ENCODE results near the gene DNAH17. TPM values are rescaled to one million over a fixed set of nuclear protein-coding genes. Genes with fewer than 3 reads are reported as not detected.

The DNAH17 gene
- total RNA-seq, 1 donor from 2014 or later = not detected

GRCh38 chr17:78438271-78438691 is 138.9 kb downstream of the DNAH17 start:
- peaks cover 10% of the 10 kb centered on the region for H3K4me1 Mint-ChIP-seq
- no peaks in the 10 kb centered on the region for H3K27me3 ChIP-seq
- TF ChIP-seq EZH2phosphoT487 (IDR thresholded peaks at IDR 0.05) (no peak), CTCF (IDR thresholded peaks at IDR 0.05) (no peak), EZH2 (IDR thresholded peaks at IDR 0.05) (no peak)
- H4K20me1 ChIP-seq (ENCODE audit: low read depth) = no peaks in the 10 kb centered on the region
- no peaks in the 10 kb centered on the region for H3K36me3 ChIP-seq
- peaks cover 9% of the 10 kb centered on the region for H3K4me1 ChIP-seq
- no peak overlapping the region for H3K4me2 ChIP-seq
- peaks cover 6% of the 10 kb centered on the region for H3F3A ChIP-seq (ENCODE audit: low read depth)
- H3K9ac ChIP-seq = no peak overlapping the region
- no peak for DNase-seq (ENCODE audit: low spot score)
- no peaks in the 10 kb centered on the region for H3K79me2 ChIP-seq (ENCODE audit: low read depth)
- H3K9me3 ChIP-seq (ENCODE audit: low read depth) = no peaks in the 10 kb centered on the region
- H3K4me3 ChIP-seq = no peak overlapping the region
- peaks cover 8% of the 10 kb centered on the region for H3K9me3 Mint-ChIP-seq
- no peak overlapping the region for H2AFZ ChIP-seq (replicated peaks)
- no peak overlapping the region for H3K4me3 Mint-ChIP-seq
- H3K27ac Mint-ChIP-seq = no peak overlapping the region
- H3K27ac ChIP-seq = no peak overlapping the region
- H3K36me3 Mint-ChIP-seq = no peaks in the 10 kb centered on the region
- peaks cover 11% of the 10 kb centered on the region for H3K27me3 Mint-ChIP-seq (ENCODE audit: insufficient read depth, low read depth)

GRCh38 chr17:78437508-78438169 is 139.6 kb downstream of the DNAH17 start:
- Mint-ChIP-seq H3K4me3 (no peak overlapping the region), H3K9me3 (peaks cover 8% of the 10 kb centered on the region), H3K27ac (peak overlapping the region; percentile 54), H3K27me3 (ENCODE audit: insufficient read depth, low read depth) (peaks cover 11% of the 10 kb centered on the region), H3K4me1 (peaks cover 7% of the 10 kb centered on the region), H3K36me3 (no peaks in the 10 kb centered on the region)
- Histone ChIP-seq H3K4me2 (no peak overlapping the region), H3K79me2 (ENCODE audit: low read depth) (no peaks in the 10 kb centered on the region), H3K9ac (no peak overlapping the region), H2AFZ (replicated peaks) (no peak overlapping the region), H3K4me3 (no peak overlapping the region), H3K27me3 (no peaks in the 10 kb centered on the region), H3K27ac (no peak overlapping the region), H3F3A (ENCODE audit: low read depth) (peaks cover 6% of the 10 kb centered on the region), H3K4me1 (peaks cover 9% of the 10 kb centered on the region), H3K36me3 (no peaks in the 10 kb centered on the region), H3K9me3 (ENCODE audit: low read depth) (no peaks in the 10 kb centered on the region), H4K20me1 (ENCODE audit: low read depth) (no peaks in the 10 kb centered on the region)
- no peak for TF ChIP-seq EZH2phosphoT487 (IDR thresholded peaks at IDR 0.05)
- no peak for TF ChIP-seq EZH2 (IDR thresholded peaks at IDR 0.05)
- TF ChIP-seq CTCF (IDR thresholded peaks at IDR 0.05) = no peak
- no peak for DNase-seq (ENCODE audit: low spot score)

GRCh38 chr17:78435330-78436005 is 141.7 kb downstream of the DNAH17 start:
- H3K27ac Mint-ChIP-seq = no peak overlapping the region
- DNase-seq (ENCODE audit: low spot score) = no peak
- peaks cover 13% of the 10 kb centered on the region for H3K27me3 Mint-ChIP-seq (ENCODE audit: insufficient read depth, low read depth)
- peaks cover 8% of the 10 kb centered on the region for H3K9me3 Mint-ChIP-seq
- Histone ChIP-seq H3K79me2 (ENCODE audit: low read depth) (no peaks in the 10 kb centered on the region), H3K36me3 (no peaks in the 10 kb centered on the region), H3K27me3 (no peaks in the 10 kb centered on the region), H2AFZ (replicated peaks) (no peak overlapping the region), H3K4me3 (no peak overlapping the region), H3K9ac (no peak overlapping the region), H3K9me3 (ENCODE audit: low read depth) (no peaks in the 10 kb centered on the region), H4K20me1 (ENCODE audit: low read depth) (no peaks in the 10 kb centered on the region), H3K27ac (no peak overlapping the region), H3F3A (ENCODE audit: low read depth) (peaks cover 14% of the 10 kb centered on the region), H3K4me1 (peaks cover 9% of the 10 kb centered on the region), H3K4me2 (no peak overlapping the region)
- TF ChIP-seq EZH2phosphoT487 (IDR thresholded peaks at IDR 0.05) (no peak), EZH2 (IDR thresholded peaks at IDR 0.05) (no peak), CTCF (IDR thresholded peaks at IDR 0.05) (no peak)
- H3K4me3 Mint-ChIP-seq = no peak overlapping the region
- peaks cover 15% of the 10 kb centered on the region for H3K4me1 Mint-ChIP-seq
- no peaks in the 10 kb centered on the region for H3K36me3 Mint-ChIP-seq
